ENCODE data around the gene CARMIL1.

GRCh38 chr6:25290306-25291060 is 11.3 kb downstream of the CARMIL1 start:
- TF ChIP-seq CTCF (IDR thresholded peaks at IDR 0.05; ENCODE audit: control extremely low read depth in 1 of 3, insufficient read depth in 1 of 3, low read depth in 1 of 3, low read length in 3 of 3) (no peak), ZNF274 (IDR thresholded peaks at IDR 0.05; ENCODE audit: borderline replicate concordance, extremely low read depth, low read length) (no peak), POLR2AphosphoS5 (IDR thresholded peaks at IDR 0.05; ENCODE audit: low read depth, low read length) (no peak), EZH2 (IDR thresholded peaks at IDR 0.05; ENCODE audit: low read depth, low read length, severe bottlenecking) (no peak), PHF8 (conservative IDR thresholded peaks at IDR 0.05; ENCODE audit: low read depth, low read length) (no peak), YY1 (IDR thresholded peaks at IDR 0.05; ENCODE audit: low read depth, low read length) (no peak), KDM1A (IDR thresholded peaks at IDR 0.05; ENCODE audit: borderline replicate concordance, low read length) (no peak), ATF3 (IDR thresholded peaks at IDR 0.05; ENCODE audit: insufficient read depth, low read depth, low read length) (no peak)

Measured in H1 (cell line).